VCaP (cell line): ENCODE measurements around the gene LRRC45.

Source experiments
- H3K27ac ChIP-seq: fragments of 450-650 bp; 2 replicates; pipeline ENCODE4 v1.5.1; 2017
- CTCF ChIP-seq: fragments of 450-650 bp; conservative IDR thresholded peaks from 2 replicates; pipeline ENCODE4 v1.5.1; 2017; ENCODE audit warnings: mild to moderate bottlenecking, moderate library complexity

LRRC45 gene

DNA sequence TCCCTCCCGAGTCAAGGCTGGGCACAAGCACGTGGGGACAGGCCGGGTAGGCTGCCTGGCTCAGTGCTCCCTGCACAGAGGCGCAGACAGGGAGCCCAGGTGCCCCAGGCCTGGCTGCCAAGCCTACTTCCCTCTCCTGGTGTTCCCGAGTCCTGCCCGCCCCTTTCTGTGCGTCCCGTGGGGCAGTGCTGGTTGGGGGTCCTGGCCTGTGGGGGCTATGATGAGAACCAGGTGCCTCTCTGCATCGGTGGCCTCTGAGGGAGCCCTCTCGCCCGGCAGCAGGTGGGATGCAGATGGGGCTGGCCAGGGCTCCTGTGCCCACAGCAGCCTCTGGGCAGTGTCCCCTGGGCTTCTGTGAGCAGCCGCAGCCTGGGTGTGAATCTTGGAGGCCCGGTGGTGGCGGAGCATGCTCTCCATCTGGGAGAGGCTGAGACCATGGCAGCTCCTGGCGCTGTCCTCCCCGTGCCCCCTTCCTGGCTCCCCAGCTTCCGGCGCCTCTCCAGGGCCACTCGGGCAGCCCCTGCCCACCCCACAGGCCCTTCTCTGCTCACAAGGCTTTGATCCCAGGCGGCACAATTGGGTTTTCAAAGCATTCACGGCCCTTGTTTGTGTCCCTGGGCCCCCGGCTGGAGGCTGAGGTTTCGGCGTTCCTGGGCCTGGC is 7.7 kb upstream of the LRRC45 start:
- no peak overlapping the region for H3K27ac ChIP-seq
- TF ChIP-seq CTCF, result no peak

- no peak for TF ChIP-seq CTCF
- peak overlapping the region; percentile 91; the same call in 1 of the 2 replicates for H3K27ac ChIP-seq
Measured at GRCh38 chr17:82016061-82016874, 6.8 kb upstream of the LRRC45 start.

DNA sequence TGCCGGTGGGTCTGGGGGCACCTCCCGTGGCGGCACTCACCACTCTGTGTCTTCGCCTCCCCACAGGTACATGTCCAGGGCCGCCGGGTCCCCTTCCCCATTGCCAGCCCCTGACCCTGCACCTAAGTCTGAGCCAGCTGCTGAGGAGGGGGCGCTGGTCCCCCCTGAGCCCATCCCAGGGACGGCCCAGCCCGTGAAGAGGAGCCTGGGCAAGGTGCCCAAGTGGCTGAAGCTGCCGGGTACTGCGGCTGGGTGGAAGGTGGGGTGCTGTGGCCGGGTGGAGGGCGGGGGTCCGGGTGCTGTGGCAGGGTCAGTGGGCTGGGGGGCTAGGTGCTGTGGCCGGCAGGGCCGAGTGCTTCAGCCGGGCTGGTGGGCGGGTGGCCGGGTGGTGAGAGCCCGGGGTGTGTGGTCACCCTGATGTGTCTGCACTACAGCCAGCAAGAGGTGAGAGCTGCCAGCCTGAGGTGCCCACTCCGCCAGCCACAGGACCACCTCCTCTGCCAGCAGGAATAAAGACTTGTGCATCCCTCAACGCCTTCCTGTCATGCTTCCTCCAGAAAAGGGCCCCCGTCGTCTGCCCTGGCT is 6.1 kb upstream of the LRRC45 start:
- peak overlapping the region; percentile 91 for H3K27ac ChIP-seq
- no peak for TF ChIP-seq CTCF

- TF ChIP-seq CTCF, result no peak
- peak overlapping the region; percentile 91 for H3K27ac ChIP-seq
Measured at GRCh38 chr17:82017612-82018151, 5.4 kb upstream of the LRRC45 start.

DNA sequence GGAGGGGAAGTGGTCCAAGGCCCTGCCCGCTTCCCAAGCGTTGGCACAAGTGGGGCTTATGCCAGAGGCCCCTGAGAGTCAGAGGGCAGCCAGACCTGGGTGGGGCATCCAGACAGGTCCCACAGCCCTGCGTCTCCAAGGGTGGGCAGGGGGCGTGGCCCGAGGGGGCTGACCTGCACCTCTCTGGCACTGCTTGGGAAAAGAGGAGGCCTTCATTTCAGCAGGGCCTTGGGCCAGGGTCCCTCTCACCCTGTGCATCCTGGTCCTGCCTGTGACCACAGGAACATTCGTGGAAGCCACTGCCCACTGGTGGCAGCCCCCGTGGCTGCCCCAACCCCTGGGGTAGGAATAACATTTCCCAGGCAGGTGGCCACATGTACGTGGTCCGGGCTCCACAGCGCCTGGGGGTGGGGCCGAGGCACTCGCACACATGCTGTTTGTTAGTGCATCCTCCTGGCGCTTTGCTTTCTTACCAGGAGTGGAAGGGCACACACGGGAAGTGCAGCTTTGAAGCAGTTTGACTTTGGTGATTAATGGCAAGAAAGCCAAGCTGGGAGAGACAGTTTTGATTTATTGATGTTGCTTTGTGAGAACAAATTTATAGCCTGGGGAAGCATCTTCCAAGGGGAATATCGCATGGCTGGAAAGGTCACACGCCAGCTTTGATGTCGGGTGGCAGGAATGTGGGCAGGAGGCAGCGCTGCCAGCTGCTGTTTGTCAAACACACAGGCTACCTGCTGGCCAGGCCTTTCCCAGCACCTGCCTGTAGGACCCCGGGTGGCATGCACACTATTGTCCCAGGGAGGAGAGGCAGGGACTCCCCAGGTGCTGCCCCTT is 4.7 kb upstream of the LRRC45 start:
- peak overlapping the region; percentile 91 for H3K27ac ChIP-seq
- TF ChIP-seq CTCF, result no peak

GRCh38 chr17:82018989-82019689 is 4.0 kb upstream of the LRRC45 start:
- peak overlapping the region; percentile 91 for H3K27ac ChIP-seq
- no peak for TF ChIP-seq CTCF
